Stimulated activated effector memory CD8-positive, alpha-beta T cell treated with anti-CD3 and anti-CD28 coated beads, Interleukin-12 subunit alpha, Interleukin-12 subunit beta, amount 100 ng/mL, for 72 hours (primary cell): Measurements from ENCODE around the gene SKAP1.

Experiments
- ATAC-seq: fragments of 150-1000 bp; cut with Tn5 transposase; 2 replicates; pipeline ENCODE4 v1.10.0; 2021
- DNase-seq, 2 donors: peaks; one replicate each; pipeline ENCODE4 v3.0.0; 2021 to 2022; ENCODE audit warnings: low spot score in 2 of 2
- H3K27ac Mint-ChIP-seq: one replicate; pipeline ENCODE4 v1.8.0; 2022; ENCODE audit warnings: mild to moderate bottlenecking, mixed read lengths
- H3K36me3 Mint-ChIP-seq: one replicate; pipeline ENCODE4 v1.8.0; 2022; ENCODE audit warnings: mild to moderate bottlenecking, mixed read lengths
- H3K4me1 Mint-ChIP-seq: one replicate; pipeline ENCODE4 v1.8.0; 2022; ENCODE audit warnings: mixed read lengths
- H3K4me3 Mint-ChIP-seq: one replicate; pipeline ENCODE4 v1.8.0; 2022; ENCODE audit warnings: mild to moderate bottlenecking, mixed read lengths
- H3K9me3 Mint-ChIP-seq: one replicate; pipeline ENCODE4 v1.8.0; 2022; ENCODE audit warnings: mixed read lengths

The SKAP1 gene

DNA sequence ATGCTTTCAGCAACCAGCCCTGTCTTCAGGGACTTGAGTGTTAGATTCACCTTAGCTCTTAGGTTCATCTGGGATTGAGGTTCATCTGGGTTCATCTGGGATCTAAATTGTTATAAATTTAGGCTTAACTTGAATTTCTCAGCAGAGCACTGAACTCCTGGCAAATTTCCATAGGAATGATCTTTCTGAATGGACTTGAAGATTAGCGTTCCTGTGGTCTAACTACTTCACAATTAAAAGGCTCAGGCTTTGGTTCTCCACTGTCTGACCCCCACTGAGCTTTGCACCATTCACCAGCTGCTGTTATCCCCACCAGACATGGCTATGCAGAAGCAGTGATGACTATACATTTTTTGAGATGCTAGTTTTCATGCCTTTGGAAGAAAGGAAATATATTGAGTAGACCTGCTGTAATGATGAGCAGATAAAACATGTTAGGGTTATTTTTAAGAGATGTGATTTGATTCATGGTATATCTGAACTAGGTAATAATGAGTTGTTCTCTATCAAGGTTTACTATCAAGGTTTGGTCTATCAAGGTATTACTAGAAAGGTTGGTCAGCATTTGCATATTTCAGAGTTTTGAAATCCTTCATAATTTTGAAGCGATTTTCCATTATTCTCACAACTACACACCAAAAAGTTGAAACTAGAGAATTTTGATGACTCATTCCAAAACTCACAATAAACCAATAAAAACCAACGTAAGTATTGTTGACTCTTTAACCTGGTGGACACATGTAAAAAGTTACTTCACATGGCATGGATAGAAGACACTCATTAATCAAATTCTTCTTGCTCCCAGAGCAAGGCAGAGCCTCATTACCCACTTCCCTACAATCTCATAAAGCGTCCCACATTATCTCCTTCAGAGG lies 250.7 kb downstream of the SKAP1 start:
- no peaks in the 10 kb centered on the region for H3K9me3 Mint-ChIP-seq
- ATAC-seq (no peak), DNase-seq (no peak)
- H3K27ac Mint-ChIP-seq = peak overlapping the region; percentile 5
- H3K4me3 Mint-ChIP-seq = no peak overlapping the region
- H3K36me3 Mint-ChIP-seq = peaks cover 81% of the 10 kb centered on the region
- peaks cover 17% of the 10 kb centered on the region for H3K4me1 Mint-ChIP-seq

DNA sequence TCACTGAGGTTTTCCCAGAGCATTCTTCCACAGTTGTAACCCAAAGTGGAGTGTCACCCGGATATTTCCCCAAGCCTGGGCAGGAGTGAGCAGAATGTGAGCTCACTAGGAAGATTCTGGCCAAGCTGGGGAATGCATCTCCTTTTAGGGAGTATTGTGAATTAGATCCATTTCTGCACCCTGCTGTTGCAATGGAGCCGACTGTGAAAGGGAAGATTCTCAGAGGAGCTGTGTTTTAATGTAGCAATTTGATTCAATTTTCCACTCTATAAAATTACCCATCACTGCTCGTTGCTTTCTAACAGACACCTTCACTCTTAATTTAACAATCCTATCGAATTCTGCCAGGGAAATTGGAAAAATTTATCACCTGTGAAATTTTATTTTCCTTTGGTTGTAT lies 251.7 kb downstream of the SKAP1 start:
- no peak for DNase-seq
- Mint-ChIP-seq H3K4me3 (no peak overlapping the region), H3K4me1 (peaks cover 27% of the 10 kb centered on the region), H3K36me3 (peaks cover 84% of the 10 kb centered on the region), H3K27ac (peak overlapping the region; percentile 5), H3K9me3 (no peaks in the 10 kb centered on the region)
- ATAC-seq = no peak

DNA sequence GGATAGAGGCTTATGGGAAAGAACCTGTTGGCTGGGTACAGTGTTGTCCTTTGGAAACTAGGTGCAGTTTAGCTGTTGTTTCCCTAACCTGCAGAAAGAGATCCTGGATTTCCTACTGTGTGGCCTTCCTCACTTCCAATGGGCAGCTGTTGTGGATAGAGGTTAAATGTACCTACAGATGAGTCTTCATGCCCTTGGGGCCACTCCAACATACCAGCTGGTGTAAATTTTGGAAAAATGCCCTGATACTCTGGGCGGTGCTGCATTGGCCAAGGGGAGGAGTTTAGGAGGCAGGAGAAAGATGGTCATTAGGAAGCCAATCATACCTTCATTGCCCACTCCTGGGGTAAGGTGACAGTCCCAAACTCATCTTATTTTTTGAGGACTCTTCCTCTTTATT lies 252.2 kb downstream of the SKAP1 start:
- H3K27ac Mint-ChIP-seq = peak overlapping the region; percentile 5
- H3K4me1 Mint-ChIP-seq = peaks cover 28% of the 10 kb centered on the region
- H3K4me3 Mint-ChIP-seq = no peak overlapping the region
- H3K9me3 Mint-ChIP-seq = no peaks in the 10 kb centered on the region
- ATAC-seq (no peak), DNase-seq (no peak)
- peaks cover 79% of the 10 kb centered on the region for H3K36me3 Mint-ChIP-seq

DNA sequence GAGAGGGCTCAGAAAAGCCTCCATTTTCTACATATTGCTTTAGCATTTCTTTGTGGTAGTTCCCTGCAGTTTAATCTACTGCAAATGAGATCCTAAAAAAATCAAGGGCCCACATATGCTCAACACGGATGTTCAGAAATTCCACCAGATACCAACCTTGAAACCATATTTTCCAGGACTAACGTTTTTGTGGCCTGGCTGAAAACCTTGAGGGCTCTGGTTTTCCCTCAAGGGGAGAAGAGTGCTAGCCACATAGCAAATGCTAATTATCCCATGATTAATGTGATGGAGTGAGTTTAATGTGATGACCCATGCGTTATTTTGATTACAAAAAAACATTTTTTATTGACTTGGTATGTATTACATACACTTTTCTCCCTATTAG lies 253.6 kb downstream of the SKAP1 start:
- Mint-ChIP-seq H3K27ac (peak overlapping the region; percentile 44), H3K4me1 (peaks cover 28% of the 10 kb centered on the region), H3K36me3 (peaks cover 76% of the 10 kb centered on the region), H3K9me3 (no peaks in the 10 kb centered on the region), H3K4me3 (no peak overlapping the region)
- ATAC-seq (no peak), DNase-seq (no peak)

DNA sequence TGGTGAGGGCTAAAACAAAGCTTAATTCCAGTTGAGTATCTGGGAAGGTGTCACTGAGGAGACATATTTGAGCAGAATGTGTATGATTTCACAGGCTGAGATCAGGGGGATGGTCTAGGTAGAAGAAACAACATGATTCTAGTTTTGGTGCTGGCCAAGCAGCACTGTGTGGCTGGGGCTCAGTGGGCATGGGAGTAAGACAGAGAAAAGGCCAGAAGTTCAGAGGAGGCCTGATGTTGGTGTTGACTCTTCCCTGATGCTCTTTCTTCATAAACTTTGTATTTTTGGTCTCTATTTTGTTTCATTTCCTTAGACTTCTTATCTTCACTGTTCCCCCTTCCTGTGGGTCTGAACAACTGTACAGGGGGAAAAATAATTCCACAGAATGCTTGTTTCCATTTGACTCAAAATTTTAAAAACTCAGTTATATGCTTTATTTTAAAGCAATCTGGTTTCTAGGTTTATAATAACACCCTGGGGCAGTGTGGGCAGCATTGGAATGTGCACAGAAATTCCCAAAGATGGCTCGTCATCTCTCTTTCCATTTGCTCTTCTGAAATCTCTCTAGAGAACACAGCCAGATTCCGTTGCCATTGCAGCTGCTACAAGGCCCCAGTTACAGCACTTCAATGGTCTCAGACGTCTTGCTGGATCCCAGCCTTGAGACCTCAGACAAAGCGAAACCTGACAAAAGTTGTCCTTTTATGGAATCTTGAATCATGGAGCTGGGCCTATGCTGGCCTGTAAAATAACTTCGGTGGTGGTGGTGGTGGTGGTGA lies 254.1 kb downstream of the SKAP1 start:
- H3K27ac Mint-ChIP-seq = peak overlapping the region; percentile 44
- H3K36me3 Mint-ChIP-seq = peaks cover 79% of the 10 kb centered on the region
- DNase-seq = no peak
- no peak overlapping the region for H3K4me3 Mint-ChIP-seq
- peaks cover 28% of the 10 kb centered on the region for H3K4me1 Mint-ChIP-seq
- H3K9me3 Mint-ChIP-seq = no peaks in the 10 kb centered on the region
- no peak for ATAC-seq

DNA sequence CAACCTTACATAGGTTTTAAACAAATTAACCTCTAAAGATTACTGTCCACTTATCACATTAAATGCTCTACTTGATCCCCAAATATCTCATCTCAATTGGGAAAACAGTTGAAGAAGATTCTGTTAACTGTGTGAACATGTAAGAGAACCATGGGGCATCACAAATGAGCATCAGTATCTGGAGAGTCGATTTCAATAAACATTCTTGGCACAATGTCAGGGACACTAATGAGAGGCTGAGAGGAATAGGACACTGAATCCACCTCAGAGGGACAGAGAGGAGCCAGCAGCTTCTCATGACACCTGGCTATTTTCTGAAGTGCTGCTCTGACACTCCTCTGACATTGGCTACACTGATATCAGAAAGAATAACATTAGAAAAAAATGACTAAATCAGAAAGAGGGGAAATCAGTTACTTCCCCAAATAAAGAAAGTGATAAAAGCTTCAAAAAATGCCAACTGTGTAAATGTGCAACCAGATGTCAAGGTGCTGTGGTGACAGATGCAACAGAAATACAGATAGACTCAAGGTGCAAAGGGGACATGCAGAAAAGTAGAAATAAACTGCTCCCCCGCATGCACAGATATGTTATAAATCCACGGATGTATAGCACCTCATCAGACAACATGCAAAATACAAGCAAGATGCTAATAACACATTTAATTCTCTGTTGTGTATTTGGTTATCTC lies 255.0 kb downstream of the SKAP1 start:
- ATAC-seq (no peak), DNase-seq (no peak)
- Mint-ChIP-seq H3K9me3 (no peaks in the 10 kb centered on the region), H3K4me3 (no peak overlapping the region), H3K36me3 (peaks cover 79% of the 10 kb centered on the region), H3K27ac (peak overlapping the region; percentile 44), H3K4me1 (peaks cover 19% of the 10 kb centered on the region)

DNA sequence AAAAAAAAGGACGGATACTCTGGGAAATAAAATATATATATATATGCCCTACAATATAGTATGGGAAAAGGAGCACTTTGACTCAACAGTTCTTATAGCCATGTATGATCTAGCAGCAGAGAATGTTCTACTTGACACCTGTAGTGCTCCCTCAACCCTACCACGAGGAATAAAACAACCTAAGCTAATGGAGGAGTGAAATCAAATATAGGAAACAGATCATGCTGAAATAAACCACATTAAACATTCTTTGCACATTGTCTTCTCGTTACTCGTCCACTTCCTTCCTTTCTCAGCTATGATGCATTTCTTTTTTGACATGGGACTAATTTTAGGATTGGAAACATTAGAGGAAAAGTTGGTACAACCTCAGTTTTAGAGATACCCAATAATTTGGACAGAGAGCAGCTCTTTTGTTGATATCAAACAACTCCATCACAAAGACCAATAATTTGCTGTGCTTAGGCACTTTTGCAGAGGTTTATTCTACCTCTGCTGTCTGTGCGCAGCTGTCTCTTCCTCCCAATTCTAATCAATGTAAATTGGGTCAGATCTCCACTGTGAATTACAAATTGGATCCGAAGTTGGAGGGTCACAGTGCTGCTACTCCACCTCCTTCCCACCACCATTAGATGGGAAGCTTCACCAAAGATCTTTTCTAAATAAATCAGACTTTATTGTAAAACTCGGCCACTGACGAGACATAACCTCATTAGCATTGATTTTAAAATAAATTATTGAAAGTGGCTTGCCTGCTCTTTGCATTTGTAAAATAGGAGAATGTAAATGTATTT lies 256.6 kb downstream of the SKAP1 start:
- no peak for ATAC-seq

DNA sequence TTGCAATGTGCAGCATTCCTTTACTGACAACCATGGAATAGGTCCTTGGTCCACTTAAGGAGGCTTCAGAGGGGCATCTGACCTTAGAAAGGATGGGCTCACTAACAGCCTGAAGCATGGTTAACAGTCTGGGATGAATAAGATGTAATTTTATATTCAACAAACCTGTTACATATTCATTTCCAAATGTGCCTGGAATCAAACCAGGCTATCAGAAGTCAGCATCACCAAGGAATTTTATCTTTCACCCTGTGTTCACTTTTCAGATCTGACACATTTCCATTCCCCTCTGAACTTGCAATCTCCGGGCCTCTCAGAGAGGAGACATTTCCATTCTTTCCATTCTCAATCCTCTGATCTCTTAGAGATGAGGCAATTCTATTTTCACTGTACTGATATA lies 260.1 kb downstream of the SKAP1 start:
- no peaks in the 10 kb centered on the region for H3K9me3 Mint-ChIP-seq
- H3K27ac Mint-ChIP-seq = no peak overlapping the region
- H3K36me3 Mint-ChIP-seq = peaks cover 52% of the 10 kb centered on the region
- H3K4me3 Mint-ChIP-seq = no peak overlapping the region
- peaks cover 11% of the 10 kb centered on the region for H3K4me1 Mint-ChIP-seq
- DNase-seq = no peak
- ATAC-seq = no peak

More for the DNA sequence above, 256.6 kb downstream of the SKAP1 start:
- Mint-ChIP-seq H3K36me3 (peaks cover 78% of the 10 kb centered on the region), H3K27ac (peak overlapping the region; percentile 73), H3K9me3 (no peaks in the 10 kb centered on the region), H3K4me1 (peaks cover 11% of the 10 kb centered on the region), H3K4me3 (no peak overlapping the region)
- DNase-seq = no peak

DNA sequence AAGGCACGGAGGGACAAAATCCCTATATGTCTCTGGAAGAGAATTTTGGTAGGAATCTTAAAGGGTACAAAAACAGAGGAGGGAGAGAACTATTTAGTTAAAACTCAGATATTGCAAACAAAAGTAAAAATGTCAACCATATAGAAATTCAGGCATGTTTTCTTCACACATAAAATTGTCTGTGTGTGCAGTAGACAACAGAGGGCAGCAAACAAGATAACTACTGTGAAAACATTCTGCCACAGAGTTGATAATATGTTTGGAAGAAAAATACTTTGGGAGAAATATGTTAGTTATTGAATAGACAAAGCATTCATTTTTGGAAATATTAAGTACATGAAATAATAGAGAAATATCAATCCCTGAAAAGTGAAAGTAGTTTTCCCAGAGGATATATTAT lies 266.2 kb downstream of the SKAP1 start:
- Mint-ChIP-seq H3K4me1 (peaks cover 7% of the 10 kb centered on the region), H3K36me3 (peaks cover 54% of the 10 kb centered on the region), H3K4me3 (no peak overlapping the region), H3K27ac (peak overlapping the region; percentile 68), H3K9me3 (no peaks in the 10 kb centered on the region)
- ATAC-seq (no peak), DNase-seq (no peak)

DNA sequence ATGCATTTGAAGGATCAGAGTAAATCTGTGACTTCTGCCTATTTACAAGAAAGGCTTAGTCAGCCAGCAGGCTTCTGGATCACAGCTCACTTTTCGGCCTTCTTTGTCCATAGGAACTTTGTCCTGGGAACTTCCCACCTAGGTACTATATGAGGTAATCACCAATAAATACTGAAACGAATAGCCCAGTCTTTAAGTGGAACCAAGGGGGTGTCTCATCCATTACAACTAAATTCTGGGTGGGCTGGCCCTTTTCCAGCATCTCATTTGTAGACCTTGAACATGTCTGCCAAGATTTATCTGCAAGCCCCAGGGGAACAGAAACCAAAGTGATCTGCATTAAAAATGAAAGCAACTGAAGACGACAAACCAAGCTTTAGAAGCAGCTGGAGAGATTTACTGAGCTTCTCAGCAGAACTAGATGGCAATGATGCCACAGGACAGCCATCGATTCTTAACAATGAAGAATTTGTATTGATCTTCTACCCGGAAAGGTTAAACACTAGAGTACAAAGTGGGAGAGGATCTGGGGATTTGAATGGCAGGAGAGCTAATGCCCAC lies 267.0 kb downstream of the SKAP1 start:
- ATAC-seq (no peak), DNase-seq (no peak)
- Mint-ChIP-seq H3K9me3 (no peaks in the 10 kb centered on the region), H3K36me3 (peaks cover 55% of the 10 kb centered on the region), H3K4me1 (peaks cover 7% of the 10 kb centered on the region), H3K4me3 (no peak overlapping the region), H3K27ac (peak overlapping the region; percentile 68)

DNA sequence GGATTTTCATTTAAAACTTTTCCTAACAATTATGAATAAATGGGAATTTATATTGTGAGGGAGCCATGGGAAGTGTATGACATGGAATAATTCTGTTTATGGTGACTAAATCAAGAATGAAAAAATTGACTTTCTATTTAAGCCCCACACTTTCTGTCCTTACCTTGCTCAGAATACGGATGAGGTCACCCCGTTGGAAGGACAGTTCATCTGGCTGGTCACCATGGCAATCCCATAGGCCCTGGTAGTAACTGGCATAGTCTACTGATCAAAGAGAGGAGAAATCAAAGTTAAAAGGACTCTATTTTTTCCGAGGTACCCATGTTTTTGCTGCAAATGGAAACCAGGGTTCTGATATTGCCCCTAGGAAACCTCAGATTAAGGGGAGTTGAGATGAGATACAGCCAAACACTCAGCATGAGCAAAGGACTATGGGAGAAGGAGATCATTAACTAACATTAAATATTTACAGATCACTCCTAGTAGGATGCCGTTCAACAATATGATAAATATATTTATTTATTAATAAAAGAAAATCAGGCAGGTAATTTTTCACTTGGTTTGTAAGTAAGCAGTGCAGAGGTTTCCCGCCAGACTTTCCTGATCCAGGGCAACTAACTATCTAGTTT lies 267.6 kb downstream of the SKAP1 start:
- peak overlapping the region; percentile 68 for H3K27ac Mint-ChIP-seq
- ATAC-seq = no peak
- no peaks in the 10 kb centered on the region for H3K9me3 Mint-ChIP-seq
- no peak overlapping the region for H3K4me3 Mint-ChIP-seq
- DNase-seq = no peak
- H3K4me1 Mint-ChIP-seq = peaks cover 7% of the 10 kb centered on the region
- H3K36me3 Mint-ChIP-seq = peaks cover 61% of the 10 kb centered on the region

DNA sequence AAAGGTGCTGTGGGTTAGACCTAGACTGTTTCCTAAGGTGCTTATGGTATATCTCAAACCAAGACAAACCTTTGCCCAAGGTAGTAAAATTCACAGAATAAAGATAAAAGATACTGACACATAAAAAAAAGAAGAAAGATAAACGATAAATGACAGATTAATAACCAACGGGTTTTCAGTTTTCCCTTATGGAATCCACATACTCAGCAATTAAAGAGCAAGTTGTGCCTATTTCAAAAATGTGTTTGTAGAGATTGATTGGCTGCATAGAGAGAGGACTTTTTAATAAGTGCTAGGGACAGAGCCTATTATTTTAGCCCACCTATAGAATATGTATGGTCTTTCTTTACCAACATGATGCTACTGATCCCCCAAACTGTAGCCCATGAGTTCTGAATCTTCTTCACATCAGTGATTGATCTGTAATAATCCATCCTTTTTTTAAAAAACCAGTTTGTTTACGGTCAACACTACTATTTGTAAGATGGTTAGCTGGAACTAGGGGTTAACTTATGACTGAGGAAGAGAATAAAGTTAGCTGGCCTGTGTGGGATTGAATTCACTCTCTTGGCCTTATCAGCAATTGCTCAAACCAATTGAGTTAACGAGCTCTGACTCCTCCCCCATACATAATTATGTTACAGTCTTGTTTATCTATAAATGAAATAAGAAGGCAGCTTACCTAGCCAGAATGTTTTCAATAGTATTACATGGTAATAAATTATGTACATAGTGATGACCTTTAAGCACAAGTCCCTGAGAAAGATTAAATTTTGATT lies 268.7 kb downstream of the SKAP1 start:
- peaks cover 72% of the 10 kb centered on the region for H3K36me3 Mint-ChIP-seq
- H3K27ac Mint-ChIP-seq = no peak overlapping the region
- no peak for ATAC-seq
- peaks cover 7% of the 10 kb centered on the region for H3K4me1 Mint-ChIP-seq
- no peak for DNase-seq
- no peak overlapping the region for H3K4me3 Mint-ChIP-seq
- H3K9me3 Mint-ChIP-seq = no peaks in the 10 kb centered on the region

DNA sequence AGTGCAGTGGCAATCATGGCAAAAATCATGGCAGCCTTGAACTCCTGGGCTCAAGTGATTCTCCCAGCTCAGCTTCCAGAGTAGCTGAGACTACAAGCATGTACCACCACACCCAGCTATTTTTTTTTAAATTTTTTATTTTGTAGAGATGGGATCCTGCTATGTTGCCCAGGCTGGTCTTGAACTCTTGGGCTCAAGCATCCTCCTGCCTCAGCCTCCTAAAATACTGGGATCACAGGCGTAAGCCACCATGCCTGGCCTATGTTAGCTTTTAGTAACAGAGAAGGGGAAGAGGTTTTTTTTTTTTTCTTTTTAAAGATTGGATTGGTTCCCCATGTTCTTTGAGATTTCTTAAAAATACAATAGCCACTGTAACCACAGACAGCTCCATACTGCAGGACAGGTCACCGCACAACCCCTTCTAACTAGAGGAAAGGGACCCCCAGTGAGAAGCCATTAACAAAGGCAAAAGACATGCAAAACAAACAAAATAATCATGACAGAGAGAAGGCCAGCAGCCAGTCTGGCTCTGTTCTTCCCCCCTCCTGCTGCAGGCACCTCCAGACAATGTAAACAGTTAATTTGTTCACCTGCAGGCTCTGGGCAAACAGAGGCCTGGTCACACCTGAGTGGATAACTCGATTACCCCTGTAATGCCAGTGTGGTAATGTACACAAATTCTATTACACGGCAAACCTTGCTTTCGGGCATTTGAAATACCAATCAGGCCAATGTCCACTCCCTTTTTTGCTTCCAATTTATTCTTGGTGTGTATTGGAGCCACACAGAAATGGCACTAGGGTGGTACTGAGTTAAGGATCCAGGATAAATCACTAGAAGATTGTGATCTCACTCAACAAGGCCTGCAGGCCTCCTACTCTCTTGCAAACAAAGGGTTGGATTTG lies 269.6 kb downstream of the SKAP1 start:
- peaks cover 7% of the 10 kb centered on the region for H3K4me1 Mint-ChIP-seq
- no peak overlapping the region for H3K27ac Mint-ChIP-seq
- no peak overlapping the region for H3K4me3 Mint-ChIP-seq
- H3K36me3 Mint-ChIP-seq = peaks cover 81% of the 10 kb centered on the region
- H3K9me3 Mint-ChIP-seq = no peaks in the 10 kb centered on the region
- DNase-seq (no peak), ATAC-seq (no peak)
